Suppressor macrophage treated with lipopolysaccharide for 4 hours (primary cell): ENCODE data around the gene NDUFAF3.

Source experiments
- DNase-seq: peaks from one replicate; pipeline ENCODE4 v3.0.0-alpha.2; 2020

The NDUFAF3 gene, protein sequence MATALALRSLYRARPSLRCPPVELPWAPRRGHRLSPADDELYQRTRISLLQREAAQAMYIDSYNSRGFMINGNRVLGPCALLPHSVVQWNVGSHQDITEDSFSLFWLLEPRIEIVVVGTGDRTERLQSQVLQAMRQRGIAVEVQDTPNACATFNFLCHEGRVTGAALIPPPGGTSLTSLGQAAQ

DNA sequence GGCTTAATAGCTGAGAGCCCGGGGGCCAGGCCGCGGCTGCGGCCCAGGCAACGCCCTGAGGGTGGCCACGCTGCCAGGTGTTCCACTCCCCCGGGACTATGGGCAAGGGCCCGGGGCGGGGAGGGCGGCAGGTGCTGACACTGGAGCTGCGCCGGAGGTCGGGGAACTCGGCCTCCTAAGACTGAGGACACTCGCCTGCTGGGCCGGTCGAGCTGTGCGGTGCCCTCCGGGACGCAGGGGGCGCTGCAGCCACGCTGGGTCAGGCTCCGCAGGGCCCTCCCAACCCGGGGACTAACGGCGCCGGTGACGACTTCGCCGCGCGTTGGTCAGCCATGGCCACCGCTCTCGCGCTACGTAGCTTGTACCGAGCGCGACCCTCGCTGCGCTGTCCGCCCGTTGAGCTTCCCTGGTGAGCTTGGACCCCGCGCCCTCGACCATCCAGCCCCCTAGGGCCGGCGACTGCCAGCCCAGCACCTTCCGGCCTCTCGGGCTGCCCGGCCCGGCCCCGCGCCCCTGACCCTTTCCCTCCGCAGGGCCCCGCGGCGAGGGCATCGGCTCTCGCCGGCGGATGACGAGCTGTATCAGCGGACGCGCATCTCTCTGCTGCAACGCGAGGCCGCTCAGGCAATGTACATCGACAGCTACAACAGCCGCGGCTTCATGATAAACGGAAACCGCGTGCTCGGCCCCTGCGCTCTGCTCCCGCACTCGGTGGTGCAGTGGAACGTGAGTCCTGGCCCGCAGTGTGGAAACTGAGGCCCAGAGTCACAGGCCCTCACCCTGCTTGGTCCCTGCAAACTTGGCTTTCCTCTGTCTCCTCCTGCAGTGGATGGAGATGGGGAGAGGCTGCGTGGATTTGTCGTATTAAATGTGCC lies at the start of gene NDUFAF3:
NDUFAF3 (plus strand) TSS at position 309 of the 875 bp plus-strand sequence; CDS start at position 333, 24 bp downstream.
- DNase-seq, result peak; percentile 97

DNA sequence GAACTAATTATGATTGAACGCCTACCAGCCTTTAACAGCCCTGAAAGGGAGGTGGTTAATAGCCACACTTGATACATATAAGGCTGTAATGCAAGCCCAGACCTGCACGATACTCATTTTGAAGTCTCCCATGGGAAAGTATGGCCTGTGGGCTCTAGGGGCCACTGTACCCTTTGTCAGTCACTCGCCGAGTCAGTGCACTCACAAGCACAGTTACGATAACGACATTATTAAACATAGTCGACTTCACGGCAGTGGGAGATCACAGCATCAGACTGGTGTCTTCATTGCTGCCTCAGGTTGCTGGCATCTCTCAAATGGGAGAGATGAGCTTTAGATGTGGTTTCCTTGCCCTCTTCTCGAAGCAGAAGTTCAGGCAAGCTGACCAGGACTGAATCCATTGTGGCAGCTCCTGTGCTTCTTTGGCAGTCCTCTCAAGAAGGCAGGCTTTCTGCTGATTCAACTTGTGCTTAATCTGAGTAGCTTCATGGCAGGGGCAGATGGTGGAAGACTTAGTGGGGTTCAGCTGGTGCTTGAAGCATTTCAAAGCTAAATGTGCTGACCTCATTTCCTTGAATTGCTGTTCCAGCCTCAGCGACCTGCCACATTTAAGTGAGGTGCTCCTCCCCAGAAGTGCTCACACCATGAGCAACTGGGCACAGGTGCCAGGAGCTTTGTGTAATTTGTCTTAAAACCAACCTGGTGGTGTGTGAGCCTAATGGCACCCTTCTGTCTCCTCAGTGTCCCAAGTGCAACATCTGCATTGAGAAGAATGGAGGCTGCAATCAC lies 47.7 kb upstream of the NDUFAF3 start:
- no peak for DNase-seq

DNA sequence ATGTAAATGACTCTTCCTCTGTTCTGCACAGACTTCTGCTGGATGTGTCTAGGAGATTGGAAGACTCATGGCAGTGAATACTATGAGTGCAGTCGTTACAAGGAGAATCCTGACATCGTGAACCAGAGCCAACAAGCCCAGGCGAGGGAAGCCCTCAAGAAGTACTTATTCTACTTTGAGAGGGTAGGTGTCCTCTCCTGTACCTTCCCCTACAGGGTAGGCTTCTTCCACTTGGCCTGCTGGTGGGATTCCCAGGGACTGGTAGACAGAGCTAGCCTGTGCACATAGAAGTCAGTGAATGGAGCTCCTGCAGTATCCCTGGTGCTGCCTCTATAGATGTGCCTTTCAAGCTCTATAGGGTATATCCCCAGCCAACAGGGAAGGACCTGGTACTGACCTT lies 42.5 kb upstream of the NDUFAF3 start:
- no peak for DNase-seq

DNA sequence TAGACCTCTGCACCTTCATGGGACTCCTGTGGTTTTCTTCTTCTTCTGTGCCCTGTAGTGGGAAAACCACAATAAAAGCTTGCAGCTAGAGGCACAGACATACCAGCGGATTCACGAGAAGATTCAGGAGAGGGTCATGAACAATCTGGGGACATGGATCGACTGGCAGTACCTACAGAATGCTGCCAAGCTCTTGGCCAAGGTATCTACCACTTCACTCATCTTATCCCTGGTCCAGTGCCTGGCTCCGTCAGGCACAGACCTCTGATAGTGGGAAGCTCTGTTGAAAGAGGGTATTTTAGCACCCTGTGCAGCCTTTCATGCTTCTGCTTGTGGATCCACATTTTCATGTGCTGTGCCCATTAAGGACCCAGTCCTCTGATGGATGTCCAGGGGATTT lies 41.6 kb upstream of the NDUFAF3 start:
- DNase-seq, result no peak

DNA sequence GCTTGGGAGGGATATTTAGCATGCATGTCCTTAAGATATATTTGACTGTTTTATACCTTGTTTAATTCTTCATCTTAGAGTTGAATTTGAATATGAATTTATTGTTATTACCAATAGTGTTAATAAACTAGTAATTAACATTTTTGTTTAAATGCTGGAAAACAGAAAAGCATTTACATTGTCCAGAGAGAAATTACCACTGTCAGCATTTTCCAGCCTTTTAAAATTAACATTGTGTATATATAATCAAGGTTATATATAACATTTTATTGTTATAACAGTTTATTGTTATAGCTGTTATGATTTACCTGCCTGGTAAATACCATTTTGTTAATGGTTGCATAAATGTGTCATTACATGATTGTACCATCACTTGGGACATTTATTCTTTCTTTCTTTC lies 39.9 kb upstream of the NDUFAF3 start:
- no peak for DNase-seq

DNA sequence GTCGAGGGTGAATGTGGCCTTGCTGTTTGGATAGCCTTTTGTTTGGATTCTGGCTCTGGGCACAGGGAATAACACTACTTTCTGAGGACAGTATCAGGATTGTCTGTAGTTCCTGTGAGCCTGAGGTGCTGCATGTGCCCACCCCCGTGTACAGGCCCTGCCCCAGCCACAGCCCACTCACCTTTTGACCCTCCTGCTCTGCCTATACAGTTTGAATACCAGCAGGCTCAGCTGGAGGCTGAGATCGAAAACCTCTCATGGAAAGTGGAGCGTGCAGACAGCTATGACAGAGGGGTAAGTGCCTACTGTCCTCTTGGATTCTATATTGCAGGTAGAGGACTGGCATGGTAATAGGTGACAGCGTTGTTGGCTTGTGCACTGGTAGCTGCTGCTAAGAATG lies 39.2 kb upstream of the NDUFAF3 start:
- DNase-seq, result no peak

DNA sequence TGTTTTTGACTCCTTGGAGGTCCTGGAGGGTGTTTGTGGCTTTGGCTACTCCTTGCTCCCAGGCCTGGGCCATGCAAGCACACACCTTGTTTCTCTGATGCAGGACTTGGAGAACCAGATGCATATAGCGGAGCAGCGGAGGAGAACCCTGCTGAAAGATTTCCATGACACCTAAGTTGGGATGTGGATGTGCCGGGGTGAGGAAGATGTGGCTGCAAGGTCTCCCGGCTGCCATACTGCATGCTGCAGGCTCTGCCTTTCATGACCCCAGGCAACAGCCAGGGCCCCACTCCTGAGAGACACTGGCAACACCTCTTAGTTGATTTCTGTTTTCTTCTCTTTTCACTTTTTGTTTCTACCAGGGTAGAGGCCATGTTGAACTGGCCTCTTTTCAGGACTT lies 38.8 kb upstream of the NDUFAF3 start:
- no peak for DNase-seq

DNA sequence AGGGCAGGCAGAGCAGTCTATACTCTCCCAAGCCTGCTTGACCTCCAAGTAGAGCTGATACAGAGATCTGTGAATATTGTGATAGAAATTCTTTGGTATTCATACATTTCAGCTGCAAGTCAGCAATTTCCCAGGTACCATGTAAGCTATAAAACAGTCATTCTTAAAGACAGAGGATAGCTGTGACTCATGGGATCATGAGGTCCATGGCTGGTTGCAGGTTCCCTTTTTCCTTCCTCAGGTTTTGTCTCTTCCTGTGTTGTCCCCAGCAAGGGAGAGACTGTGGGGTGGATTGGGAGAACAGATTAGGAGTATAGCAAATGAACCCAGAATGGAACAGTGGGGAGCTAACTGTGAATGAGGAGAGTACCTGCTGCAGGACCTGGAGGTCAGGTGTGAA lies 37.3 kb upstream of the NDUFAF3 start:
- DNase-seq, result peak; percentile 63

DNA sequence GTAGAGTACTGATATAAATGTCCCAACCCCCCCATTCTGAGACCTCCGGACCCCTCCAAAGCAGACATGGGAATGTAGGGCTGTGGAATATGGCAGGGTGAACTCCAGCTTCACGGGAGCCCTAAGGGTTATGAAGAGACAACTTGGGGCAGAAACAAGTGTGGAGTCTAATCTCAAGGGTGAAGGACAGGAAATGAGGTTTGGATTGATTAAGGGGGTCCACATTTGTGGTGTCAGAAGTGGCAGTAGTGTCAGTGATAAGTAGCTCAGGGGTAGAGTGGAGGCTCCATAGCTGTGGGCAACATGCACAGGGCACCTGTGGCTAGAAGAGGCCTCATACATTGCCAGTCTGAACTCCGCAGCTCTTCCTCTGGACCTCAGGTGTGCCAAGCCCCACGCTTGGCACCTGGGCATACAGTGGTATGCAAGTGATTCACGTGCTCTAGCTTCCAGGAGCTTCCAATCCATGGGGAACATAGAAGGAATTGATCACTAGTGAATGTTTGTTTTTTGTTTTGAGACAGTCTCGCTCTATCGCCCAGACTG lies 36.0 kb upstream of the NDUFAF3 start:
- DNase-seq, result no peak

DNA sequence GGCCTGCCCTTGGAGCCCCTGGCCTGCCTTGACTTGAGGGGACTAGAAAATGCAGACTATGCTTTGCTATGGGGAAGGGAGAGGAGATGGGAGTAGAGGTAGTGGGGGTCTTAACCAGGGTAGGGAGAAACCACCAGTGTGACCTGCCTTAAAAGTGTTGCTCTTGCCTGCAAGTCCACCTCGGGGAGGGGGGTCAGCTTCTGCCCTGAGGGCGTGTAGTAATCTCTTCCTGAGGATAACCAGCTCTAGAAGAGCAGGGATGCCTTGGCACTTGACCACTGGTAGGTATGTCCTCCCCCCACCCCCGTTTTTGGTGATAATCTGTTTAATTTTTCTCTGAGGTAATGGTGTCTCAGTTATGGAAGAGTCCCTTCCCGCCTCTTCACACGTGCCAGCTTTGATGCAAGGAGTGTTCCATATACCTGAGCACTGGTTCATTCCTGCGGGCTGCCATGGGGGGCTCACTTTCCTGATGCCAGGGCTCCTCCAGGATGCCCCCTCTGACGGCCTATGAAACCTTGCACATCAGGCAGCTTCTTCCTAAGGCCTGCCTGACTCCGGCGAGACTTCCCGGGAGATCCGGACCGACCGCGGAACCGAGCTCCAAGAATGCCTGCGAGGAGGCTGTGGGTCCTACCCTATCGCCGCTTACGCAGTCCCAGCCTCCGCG lies 32.7 kb upstream of the NDUFAF3 start:
- DNase-seq, result no peak

DNA sequence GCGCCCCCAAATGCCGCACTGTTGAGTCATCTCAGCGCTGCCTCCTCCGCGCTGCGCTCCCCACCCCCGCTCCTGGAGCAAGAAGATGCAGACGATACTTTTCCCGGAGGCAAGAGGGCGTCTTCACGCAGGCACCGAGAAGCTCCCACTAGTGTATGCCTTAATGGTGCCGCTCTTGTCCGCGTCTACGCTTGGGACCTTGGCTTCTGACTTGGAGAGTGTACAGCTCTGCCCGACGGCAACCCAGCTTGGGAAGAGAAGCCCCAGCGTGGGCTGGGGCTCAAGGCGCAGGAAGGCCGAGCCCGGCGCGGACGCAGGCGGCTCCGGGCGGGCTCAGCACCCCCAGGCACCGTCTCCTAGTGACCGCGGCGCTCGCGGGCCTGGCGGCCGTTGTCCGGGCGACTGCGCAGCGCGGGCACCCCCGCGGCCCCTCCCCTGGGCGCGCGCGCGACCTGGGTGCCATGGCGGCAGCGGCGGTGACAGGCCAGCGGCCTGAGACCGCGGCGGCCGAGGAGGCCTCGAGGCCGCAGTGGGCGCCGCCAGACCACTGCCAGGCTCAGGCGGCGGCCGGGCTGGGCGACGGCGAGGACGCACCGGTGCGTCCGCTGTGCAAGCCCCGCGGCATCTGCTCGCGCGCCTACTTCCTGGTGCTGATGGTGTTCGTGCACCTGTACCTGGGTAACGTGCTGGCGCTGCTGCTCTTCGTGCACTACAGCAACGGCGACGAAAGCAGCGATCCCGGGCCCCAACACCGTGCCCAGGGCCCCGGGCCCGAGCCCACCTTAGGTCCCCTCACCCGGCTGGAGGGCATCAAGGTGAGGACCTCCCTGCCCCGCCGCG lies 31.9 kb upstream of the NDUFAF3 start, which contains the start of gene P4HTM:
P4HTM (plus strand) TSS at position 446 of the 840 bp plus-strand sequence; CDS start at position 462, 16 bp downstream.
- DNase-seq, result peak; percentile 75

DNA sequence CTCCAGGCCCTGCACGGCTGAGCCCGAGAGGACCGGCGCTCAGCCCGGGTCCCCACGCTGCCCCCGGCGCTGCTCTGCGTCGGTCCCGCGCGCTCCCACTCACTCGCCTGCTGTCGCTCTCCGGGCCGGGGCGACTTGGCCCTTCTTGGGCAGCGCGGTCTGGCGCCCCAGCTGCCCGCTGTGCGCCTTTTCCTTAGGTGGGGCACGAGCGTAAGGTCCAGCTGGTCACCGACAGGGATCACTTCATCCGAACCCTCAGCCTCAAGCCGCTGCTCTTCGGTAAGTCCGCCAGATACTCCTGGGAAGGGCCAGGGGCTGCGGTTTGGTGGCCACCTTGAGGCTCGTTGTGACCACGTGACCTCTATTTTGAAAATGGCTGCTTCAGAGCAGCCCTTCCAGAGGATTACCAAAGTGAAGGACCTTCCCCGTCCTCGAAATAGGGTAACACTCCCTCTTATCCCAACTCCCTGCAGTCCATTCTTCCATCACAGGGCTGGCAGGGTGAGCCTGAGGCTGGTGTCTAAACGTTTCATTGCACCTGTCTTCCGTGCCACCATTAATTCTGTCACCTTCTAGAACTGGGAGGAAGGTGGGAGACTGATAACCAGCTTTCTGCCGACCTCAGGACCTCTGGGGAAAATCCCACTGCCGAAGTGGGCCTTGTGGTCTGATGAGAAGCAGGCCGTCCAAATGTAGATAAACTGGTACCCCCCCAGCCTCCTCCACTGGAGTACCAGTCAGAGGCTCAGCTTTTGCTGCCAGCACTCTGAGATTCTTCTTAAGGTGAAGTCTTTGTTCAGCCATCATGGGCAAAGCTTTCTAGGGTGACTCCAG lies 31.1 kb upstream of the NDUFAF3 start:
- peak; percentile 23 for DNase-seq

DNA sequence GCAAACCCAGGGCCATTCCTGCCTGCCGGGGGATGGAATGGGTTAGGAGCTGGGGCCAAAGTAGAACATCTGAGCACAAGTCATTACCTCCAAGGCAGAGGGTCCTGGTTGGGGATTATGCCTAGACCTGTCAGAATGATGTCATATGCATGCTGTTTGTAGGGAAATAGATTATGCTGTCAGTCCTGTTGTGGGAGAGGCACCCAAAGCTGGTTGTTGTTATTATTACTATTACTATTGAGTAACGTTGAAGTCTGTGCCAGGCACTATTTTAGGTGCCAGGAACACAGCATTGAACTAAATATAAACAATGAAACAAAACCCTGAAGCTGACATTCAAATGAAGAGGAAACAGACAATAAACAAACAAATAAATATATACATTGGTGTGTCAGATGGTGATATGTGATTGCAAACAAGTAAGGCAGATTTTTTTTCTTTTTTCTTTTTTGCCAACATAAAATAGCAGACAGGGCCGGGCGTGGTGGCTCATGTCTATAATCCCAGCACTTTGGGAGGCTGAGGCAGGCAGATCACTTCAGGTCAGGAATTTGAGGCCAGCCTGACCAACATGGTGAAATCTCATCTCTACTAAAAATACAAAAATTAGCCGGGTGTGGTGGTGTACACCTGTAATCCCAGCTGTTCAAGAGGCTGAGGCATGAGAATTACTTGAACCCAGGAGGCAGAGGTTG lies 29.9 kb upstream of the NDUFAF3 start:
- no peak for DNase-seq

DNA sequence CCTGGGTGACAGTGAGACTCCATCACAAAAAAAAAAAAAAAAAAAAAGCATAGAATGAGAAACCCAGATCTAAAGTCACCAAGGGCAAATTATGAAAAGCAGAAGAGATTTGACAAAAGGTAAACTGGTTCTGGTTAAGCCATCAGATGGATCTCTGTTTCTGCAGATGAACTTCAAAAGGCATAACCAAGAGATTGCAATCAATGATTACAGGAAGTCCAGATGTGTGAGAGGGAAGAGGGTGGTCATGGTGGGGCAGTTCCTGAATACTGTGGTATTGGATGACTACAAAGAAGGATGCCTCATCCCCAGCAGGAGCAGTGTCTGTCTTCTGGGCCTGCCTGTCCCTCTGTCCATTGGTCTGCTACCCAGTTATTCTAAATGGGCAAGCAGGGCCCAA lies 28.1 kb upstream of the NDUFAF3 start:
- DNase-seq, result peak; percentile 32

DNA sequence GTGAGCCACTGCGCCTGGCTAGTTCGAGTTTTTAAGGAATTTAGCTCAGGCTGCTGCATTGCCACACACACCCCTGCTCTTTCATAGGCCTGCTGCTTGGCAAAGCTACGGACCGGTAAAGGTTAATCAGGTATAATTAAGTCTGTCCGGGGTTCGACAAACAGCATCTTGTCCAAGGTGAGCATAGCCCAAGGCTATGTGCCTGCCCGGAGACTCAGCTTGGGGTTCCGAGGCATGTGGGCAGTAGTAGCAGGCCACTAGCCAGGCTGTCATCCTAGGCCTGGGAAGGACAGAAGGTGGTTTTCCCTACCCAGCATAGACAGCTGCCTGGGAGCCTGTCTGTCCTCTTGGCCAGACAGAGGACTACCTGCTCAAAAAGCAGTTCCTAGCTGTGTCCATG lies 25.3 kb upstream of the NDUFAF3 start:
- no peak for DNase-seq

DNA sequence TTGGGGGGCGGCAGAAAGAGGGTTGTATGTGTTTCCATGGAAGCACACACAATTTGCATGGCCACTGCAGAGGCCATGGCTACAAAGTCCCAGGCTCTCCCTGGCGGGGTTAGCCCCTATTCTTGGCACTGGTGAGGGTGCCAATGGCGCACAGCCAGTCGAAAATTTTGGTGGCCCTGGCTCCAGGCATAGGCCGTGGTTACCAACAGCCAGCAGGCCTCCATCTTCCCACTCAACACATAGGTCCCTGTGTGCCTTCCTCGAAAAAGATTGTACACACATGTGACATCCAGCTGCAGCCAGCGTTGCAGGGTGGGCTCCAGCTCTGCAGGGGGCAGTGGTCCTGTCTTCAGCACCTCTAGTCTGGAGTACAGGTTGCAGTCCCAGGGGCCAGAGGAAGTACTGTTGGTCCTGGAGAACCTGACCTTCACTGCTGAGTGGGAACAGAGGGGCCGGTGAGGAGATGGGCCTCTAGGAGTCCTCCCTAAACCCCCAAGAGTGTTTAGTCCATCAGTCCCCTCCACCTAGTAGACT lies 24.8 kb upstream of the NDUFAF3 start:
- DNase-seq, result no peak

DNA sequence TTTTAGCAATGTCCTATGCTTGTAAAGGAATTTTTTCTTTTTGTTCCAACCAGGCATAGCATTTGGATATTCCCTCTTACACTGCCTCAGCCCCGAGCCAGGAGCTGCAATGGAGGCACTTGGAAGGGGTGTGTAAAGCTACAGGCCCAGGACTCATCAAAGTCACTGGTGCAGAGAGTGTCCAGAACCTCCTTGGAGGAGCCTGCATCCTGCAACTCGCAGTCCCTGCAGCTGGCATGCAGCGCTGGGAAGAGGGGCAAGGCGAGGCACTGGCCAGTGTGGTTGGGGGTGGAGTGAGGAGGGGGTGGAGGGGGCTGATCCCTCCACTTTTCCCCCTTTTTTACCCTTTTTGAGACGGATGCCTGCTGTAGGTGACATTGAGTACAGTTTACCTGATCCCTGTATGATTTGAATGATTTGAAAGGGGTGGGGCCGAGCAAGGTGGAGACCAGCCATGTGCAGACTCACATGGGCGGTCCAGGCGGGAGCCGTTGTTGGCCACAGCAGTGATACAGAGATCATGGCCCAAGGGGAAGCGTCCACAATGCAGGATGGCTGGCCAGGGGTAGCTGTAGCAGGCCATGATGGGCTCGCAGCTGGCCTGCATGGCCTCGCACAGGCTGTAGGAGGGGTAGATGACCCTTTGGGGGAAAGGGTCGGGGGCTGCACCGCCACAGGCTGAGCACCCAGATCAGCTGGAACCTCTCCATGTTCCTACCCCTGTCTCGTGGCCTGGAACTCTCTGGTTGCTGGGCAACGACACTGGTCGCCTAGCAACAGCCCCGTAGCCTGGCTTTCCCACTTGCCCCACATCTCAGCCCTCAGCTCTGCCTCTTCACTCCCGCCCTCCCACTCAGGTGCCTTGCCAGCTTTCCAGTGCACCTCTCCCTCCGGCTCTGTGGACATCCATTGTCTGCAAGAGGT lies 23.9 kb upstream of the NDUFAF3 start:
- no peak for DNase-seq

DNA sequence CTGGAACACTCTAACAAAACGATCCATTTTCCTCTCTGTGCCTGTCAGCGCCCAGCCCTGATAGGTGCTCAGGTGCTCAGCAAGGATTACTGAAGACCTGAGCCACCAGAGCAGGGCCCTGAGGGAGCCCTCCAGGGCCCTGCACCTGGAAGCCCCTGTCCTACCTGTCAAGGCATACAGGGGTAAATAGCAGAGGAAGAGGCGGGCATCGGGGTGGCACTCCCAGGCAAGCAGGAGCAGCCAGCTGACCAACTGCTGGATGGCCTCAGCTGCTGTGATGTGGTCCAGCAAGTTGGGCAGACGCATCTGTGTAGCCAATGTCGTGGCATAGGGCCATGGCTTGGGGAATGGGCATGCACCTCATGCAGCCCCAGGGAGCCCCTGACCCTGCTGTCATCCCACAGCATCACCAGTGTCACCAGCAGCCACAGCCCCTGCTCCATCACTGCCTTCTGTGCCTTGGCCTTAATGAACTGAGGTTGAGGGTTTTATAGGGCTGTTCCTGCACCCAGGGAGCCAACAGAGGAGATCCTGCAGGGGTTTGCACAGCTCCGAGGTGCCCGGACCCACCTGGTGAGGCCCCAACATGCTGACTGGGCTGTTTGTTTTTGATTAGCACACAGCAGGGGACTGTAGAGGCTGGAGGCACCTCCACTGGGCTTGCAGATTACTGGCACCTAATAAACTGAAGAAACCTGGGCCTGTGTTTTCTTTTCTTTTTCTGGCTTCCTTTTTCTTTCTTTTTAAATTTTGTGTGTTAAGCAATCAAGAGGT lies 22.6 kb upstream of the NDUFAF3 start:
- no peak for DNase-seq
